ENCODE results near the gene UBE2D1.

UBE2D1 gene

GRCh38 chr10:58334817-58335305, at the start of gene UBE2D1:
TSS of gene UBE2D1 (plus strand) at chr10:58335006. CDS start at chr10:58335202, 196 bp downstream.
- peak; percentile 86 for DNase-seq

DNA sequence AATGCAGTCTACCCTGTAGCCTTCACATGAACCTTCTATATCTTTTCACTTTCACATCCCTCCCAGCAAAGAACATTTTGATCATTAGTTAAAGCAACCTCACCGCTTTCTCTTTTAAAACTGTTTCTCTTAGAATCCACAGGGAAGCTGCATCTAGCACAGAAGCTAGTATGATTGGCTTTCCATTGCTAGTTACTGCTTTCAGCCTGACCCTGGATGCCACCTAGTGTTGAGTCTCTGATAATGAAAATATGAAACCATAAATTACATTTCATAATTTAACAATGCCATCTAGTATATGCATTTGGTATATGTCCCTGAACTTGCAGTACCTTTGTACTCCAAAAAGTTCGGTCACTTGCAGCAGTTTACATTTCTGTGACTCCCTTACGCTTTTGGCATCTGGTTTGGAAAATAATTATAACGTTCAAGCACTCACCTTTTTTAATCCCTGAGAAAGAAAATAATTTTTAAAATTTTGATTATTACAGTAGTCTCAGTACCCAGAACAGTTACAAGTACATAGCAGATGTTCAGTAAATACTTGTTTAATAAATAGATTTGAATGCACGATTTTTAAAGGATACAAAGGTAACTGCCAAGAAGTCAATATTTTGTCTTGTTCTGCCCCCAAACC, 43.1 kb upstream of the UBE2D1 start:
- DNase-seq = no peak

DNA sequence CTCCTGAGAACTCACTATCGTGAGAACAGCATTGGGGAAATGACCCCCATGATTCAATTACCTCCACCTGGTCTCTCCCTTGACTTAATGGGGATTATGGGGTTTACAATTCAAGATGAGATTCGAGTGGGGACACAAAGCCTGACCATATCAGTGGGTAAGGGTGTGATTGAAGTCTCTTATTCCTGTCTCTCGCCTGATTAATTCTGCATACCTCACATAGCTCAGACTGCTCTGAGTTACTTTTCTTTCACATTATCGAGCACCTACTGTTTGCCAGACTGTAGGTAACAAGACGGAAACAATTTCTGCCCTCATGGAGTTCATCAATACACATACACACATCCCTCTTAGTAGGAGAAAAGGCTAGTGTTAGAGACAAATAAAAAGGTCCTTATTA, 40.8 kb upstream of the UBE2D1 start:
- no peak for DNase-seq

DNA sequence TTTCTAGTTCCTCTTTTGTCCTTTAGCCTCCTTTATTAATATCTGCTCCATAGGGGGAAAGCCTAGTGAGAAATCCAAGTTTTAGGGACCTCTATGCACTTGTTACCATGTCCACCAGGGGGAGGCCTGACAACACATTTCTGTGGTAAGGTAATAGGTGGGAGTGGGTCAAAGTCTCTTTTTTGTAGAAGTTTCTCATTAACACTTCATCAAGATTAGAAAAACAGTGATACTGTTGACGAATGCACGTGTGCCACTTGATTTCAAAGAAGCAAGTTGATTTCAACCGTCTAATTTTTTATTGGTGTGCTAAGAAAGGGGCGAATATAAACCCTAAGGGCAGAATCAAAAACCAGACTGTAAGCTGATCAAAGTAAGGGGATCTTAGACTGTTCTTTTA, 35.2 kb upstream of the UBE2D1 start:
- DNase-seq = peak; percentile 46

GRCh38 chr10:58300676-58301075, 34.1 kb upstream of the UBE2D1 start:
- DNase-seq = no peak

DNA sequence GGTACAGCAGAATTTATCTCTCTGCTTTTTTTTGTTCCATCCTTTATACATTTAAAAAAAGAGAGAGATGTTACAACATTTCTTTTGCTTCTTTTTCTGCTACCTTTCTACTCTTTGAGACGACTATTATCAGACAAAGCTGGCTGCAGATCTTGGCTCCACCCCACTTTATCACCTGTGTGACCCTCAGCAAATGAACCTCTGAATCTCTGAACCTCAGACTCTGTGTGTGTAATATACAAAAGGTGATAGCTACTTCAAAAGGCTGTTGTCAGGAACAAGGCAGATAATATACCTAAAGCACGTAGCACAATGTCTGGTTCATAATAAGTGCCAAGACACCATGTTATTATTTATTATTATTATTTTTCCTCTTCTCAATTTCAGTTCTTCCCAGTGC, 32.6 kb upstream of the UBE2D1 start:
- no peak for DNase-seq

DNA sequence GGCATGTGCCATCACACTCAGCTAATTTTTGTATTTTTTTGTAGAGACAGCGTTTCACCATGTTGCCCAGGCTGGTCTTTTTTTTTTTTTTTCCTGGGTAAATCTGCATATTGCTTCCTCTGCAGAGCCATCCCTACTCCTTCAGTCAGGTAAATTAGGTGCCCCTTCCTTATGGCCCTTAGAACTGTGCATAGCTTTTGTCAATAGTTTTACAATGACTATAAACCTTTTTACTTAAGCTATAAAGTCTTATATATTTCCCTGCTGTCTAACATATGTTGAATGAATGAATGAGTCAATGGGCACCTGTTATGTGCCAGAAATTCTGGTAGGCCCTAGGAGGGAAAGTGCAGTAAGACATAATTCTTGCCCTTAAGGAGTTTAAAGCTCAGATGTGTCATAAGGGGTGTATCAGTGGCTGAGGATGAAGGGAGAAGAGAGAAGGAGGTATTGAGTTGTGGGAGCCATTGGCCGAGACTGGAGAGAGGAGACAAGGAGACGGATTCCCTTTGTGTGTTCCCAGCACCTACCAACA, 30.6 kb upstream of the UBE2D1 start:
- no peak for DNase-seq

DNA sequence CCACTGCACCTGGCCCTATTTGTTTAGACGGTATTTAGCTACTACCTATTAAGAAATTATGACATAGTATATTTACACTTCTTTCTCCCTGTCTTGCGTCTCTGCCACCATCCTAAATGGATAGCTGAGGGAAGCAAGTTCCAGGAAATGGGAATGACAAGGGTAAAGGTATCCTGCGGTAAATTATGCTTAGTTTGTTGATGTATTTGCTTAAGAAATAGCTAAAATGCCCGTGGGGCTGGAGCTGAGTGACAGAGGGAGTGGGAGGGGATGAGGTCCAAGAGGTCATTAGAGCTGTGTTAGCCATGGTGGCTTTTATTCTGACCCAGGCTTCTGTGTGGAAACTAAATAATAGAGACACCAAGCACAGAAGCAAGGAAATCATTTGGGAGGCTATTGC, 29.0 kb upstream of the UBE2D1 start:
- no peak for DNase-seq

DNA sequence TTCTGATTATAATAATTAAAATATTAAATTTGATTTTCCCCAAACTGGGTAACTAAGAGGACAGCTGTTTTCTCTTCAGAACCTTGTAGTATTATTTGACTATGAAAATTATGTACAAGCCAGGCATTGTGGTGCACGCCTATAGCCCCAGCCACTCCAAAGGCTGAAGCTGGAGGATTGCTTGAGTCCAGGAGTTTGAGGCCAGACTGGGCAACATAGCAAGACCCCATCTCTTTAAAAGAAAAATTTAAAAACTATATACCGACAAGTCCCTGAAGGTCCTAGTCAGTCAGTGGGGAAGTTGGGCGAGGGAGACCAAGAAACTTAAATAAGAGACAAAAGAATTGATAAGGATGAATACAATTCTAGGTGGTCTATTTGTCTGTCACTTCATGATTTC, 27.1 kb upstream of the UBE2D1 start:
- DNase-seq = no peak

- DNase-seq = no peak
Measured at GRCh38 chr10:58311026-58311425, 23.8 kb upstream of the UBE2D1 start.

GRCh38 chr10:58316874-58317273, 17.9 kb upstream of the UBE2D1 start:
- DNase-seq = no peak

GRCh38 chr10:58318346-58318745, 16.5 kb upstream of the UBE2D1 start:
- DNase-seq = no peak

DNA sequence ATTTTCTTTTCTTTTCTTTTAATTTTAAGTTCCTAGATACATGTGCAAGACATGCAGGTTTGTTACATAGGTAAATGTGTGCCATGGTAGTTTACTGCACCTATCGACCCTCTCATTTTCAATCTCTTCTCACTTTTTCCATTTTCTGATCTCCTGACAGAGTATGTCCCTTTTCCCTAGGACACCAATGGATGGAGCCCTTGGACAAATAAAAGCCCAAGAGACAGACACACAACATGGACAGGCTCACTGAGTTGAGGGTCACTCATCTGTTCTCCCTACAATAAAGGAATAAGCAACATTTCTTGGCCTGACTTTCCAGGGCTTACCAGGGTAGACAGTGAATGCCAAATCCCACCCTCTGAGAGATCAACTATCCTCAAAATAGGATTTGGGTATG, 15.2 kb upstream of the UBE2D1 start:
- DNase-seq = no peak

- DNase-seq = no peak
Measured at GRCh38 chr10:58320351-58321049, 14.3 kb upstream of the UBE2D1 start.

GRCh38 chr10:58322072-58322834, 12.6 kb upstream of the UBE2D1 start:
- no peak for DNase-seq

DNA sequence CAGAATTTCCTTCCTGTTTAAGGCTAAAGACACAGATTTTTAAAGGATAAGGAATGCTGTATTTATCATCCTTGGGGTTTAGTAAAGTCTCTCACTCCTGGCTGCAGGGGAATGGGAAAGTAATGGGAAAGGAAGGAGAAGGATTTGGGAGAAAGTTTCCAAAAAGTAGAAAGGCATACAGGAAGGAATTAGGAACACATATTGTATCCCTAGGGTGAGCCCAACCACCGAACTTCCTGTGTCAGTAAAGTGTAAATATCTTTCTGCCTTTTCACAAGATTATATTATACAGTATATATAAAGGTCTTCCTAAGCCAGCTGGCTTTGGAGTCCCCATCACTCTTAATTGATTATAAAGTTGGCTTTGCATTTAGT, 12.0 kb upstream of the UBE2D1 start:
- no peak for DNase-seq

- no peak for DNase-seq
Measured at GRCh38 chr10:58326967-58327381, 7.8 kb upstream of the UBE2D1 start.

DNA sequence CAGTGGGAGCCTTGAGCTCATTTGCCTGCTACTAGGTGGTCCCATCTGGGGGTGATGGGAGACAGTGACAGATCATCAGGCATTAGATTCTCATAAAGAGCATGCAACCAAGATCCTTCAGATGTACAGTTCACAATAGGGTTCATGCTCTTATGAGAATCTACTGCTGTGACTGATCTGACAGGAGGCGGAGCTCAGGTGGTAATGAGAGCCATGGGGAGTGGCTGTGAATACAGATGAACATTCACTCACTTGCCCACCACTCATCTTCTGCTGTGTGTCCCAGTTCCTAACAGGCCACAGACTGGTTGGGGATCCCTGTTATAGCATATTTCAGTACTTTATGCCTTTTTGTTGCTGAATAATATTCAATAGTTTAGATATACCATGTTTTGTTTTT, 6.6 kb upstream of the UBE2D1 start:
- no peak for DNase-seq

GRCh38 chr10:58330431-58330830, 4.4 kb upstream of the UBE2D1 start:
- DNase-seq = no peak

DNA sequence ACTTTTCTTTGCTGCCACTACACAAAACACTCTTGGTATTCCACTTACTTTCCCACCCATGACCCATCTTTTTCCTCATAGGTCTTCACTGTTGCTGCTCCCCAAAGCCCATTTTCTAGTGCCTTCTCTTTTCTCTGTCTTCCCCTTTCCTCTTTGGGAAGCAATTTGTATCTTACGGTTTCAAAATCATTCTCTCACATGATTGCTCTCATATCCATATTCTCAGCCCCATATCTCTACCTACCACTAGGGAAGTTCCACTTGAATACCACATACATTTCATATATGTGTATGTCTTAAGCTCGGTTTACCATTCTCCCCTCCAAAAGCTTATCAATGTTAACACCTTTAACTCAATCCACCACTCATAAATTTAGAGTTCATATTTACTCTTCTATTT, 3.2 kb upstream of the UBE2D1 start:
- DNase-seq = no peak

DNA sequence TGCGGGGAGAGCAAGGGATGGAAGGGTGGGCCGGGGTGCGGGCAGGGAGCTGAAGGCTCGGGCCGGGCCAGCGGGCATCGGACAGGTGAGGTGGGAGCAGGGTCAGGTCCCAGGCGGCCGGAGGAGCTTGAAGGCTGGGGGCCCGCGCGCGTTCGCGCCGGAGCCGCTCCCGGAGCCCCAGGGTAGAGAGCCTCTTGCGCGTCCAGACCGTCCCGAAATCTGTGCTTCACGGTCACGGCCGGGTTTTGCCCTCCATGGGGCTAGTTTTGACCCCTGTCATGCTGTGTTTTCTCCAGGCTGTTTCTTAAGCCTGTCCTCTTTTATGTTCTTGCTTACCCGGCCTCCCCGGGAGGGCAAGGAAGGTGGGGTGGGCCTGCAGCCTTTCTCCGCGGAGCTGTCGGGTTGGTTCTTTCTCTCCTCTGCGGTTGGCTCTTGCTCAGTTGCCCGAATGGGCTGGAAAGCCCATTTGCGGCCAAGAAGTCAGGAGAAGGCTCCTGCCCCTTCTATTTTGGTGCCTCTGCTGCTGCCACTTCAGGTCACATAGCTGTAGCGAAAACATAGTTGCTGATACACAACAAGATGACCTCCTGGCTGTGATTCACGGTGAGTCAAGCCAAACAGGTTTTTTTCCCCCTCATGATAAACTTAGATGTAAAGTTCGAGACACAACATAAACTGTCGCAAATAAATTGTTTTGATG, 650 bp downstream of the UBE2D1 start:
- no peak for DNase-seq

DNA sequence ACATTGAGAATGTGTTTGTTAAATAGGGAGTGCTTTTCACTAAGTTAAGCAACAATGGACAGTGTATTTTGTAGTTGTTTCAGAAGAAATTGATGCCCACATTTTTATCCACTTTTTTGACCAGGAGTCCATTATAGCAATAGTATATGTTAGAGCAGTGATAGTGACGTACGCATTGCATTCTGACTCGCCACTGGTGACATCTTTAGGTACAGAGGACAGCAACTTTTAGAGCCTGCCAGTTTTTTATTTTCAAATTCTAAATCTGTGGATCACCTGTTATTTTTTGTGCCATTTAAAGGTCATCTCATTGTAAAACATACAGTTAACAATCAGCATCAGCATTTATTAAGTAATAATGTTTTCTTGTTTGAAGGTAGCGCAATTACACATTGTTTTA, 1.4 kb downstream of the UBE2D1 start:
- no peak for DNase-seq

DNA sequence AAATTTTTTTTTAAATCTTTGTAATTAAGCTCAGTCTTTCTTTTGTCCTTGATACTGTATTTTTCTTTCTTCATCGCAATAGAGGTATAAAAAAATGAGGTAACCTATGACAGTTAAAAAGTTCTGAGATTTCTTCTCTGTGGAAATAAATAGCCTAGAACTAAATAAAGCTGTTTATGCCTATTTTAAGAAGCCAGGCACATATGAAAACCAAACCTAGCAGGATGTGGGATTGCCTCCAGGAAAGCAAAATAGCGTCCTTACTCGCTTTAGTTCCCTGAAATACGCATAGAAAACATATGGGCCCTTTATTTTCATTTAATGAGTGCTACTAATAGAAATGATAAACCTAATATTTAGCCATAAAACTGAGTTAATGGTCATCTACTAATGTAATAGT, 6.6 kb downstream of the UBE2D1 start:
- DNase-seq = no peak

Data from stimulated activated CD4-positive, alpha-beta T cell treated with anti-CD3 and anti-CD28 coated beads, Interleukin-12 subunit alpha, Interleukin-12 subunit beta, amount 100 ng/mL, for 4 hours (primary cell).